Lung (tissue), 12 donors: ENCODE results near the gene RASSF7. TPM values are rescaled to one million over a fixed set of nuclear protein-coding genes. Genes with fewer than 3 reads are reported as not detected.

Experiments
- ATAC-seq: fragments of 200-7000 bp; cut with Tn5 transposase; one replicate; pipeline ENCODE4 v1.9.1; 2020; ENCODE audit warnings: moderate number of reproducible peaks; ENCODE audit not compliant: insufficient read depth, low FRiP score
- DNase-seq, 3 donors: peaks; one replicate each; pipeline ENCODE4 v3.0.0-alpha.2; 2013 to 2017
- H3K27ac ChIP-seq, 2 donors: one replicate each; pipeline ENCODE4 v1.5.1; 2013; ENCODE audit warnings: mild to moderate bottlenecking in 2 of 2, moderate library complexity in 2 of 2, control low read depth in 1 of 2, inconsistent platforms in 1 of 2, low read depth in 1 of 2, low read length in 1 of 2
- H3K27me3 ChIP-seq, 3 donors: one replicate each; pipeline ENCODE4 v1.5.1; 2013; ENCODE audit warnings: low read length in 2 of 3; ENCODE audit not compliant: control insufficient read depth in 3 of 3, insufficient read depth in 3 of 3
- H3K36me3 ChIP-seq, 4 donors: one replicate each; pipeline ENCODE4 v1.5.1; 2013; ENCODE audit warnings: low read length in 4 of 4, mild to moderate bottlenecking in 1 of 4, moderate library complexity in 1 of 4; ENCODE audit not compliant: control insufficient read depth in 4 of 4, insufficient read depth in 4 of 4
- H3K4me1 ChIP-seq, 5 donors: one replicate each; pipeline ENCODE4 v1.5.1; 2013; ENCODE audit warnings: low read length in 5 of 5, mild to moderate bottlenecking in 2 of 5, moderate library complexity in 1 of 5; ENCODE audit not compliant: control insufficient read depth in 5 of 5, insufficient read depth in 5 of 5
- H3K4me3 ChIP-seq: one replicate; pipeline ENCODE4 v1.5.1; 2013; ENCODE audit warnings: mild to moderate bottlenecking, control low read depth, moderate library complexity
- H3K9ac ChIP-seq, 2 donors: one replicate each; pipeline ENCODE4 v1.5.1; 2013; ENCODE audit warnings: low read length in 2 of 2, control low read depth in 1 of 2; ENCODE audit not compliant: insufficient read depth in 1 of 2
- H3K9me3 ChIP-seq, 4 donors: one replicate each; pipeline ENCODE4 v1.5.1; 2013; ENCODE audit warnings: low read length in 3 of 4, mild to moderate bottlenecking in 1 of 4, moderate library complexity in 1 of 4; ENCODE audit not compliant: control insufficient read depth in 4 of 4, insufficient read depth in 3 of 4
- WGBS, 2 donors: extraction: QIAGEN DNeasy Blood & Tissue Kit; methylation state at CpG; one replicate each; pipeline ENCODE4 v1.1.7; 2013; 5-methylcytosine and 5-hydroxymethylcytosine counted together
- polyA plus RNA-seq, 2 donors: library from polyadenylated mRNA; stranded (reverse); fragments of 200-250 nt; gene quantifications; one replicate each; pipeline ENCODE4 v1.2.1, GENCODE V29; 2013
- total RNA-seq, 2 donors: library from RNA; depleted of rRNA in 1 of 2; stranded (reverse); fragments of >200 nt in 1 of 2; gene quantifications; one replicate each; pipeline ENCODE4 v1.2.1, GENCODE V29; 2014 to 2021
- TF ChIP-seq, protein P1 (sequence below): IDR thresholded peaks from 2 replicates; pipeline ENCODE4 v1.5.1; 2012; ENCODE audit warnings: mild to moderate bottlenecking; ENCODE audit errors: control extremely low read depth, extremely low read depth
- donor health status: control.
- donor health status: control.
- donor health status: Bipolar disorder and iron deficiency.
- donor health status: healthy.
- donor health status: DM: yes; HTN: yes; CAD: no.

RASSF7 gene
- total and polyA plus RNA-seq, 4 donors = 47.9 to 153 (median 66.4) TPM

DNA sequence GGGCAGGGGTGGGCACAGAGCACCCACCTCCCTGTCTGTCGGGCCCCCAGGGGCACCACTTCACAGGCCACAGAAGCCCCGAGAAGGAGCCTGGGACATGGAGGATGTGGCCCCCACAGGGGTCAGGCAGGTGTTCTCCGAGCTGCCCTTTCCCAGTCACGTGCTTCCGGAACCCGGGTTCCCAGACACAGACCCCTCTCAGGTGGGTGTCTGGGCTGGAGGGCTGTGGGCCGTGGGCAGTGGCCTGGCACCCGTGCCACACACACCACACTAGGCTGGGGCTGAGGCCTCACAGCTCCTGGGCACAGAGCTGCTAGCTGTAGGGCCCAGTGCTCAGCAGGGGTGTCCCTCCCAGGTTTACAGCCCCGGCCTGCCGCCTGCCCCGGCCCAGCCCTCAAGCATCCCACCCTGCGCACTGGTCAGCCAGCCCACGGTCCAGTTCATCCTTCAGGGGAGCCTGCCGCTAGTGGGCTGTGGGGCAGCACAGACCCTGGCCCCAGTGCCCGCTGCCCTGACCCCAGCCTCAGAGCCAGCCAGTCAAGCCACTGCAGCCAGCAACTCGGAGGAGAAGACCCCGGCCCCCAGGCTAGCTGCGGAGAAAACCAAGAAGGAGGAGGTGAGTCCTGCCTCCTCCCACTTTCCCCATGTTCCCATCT lies 49.5 kb downstream of the RASSF7 start:
- TF ChIP-seq, protein P1, sequence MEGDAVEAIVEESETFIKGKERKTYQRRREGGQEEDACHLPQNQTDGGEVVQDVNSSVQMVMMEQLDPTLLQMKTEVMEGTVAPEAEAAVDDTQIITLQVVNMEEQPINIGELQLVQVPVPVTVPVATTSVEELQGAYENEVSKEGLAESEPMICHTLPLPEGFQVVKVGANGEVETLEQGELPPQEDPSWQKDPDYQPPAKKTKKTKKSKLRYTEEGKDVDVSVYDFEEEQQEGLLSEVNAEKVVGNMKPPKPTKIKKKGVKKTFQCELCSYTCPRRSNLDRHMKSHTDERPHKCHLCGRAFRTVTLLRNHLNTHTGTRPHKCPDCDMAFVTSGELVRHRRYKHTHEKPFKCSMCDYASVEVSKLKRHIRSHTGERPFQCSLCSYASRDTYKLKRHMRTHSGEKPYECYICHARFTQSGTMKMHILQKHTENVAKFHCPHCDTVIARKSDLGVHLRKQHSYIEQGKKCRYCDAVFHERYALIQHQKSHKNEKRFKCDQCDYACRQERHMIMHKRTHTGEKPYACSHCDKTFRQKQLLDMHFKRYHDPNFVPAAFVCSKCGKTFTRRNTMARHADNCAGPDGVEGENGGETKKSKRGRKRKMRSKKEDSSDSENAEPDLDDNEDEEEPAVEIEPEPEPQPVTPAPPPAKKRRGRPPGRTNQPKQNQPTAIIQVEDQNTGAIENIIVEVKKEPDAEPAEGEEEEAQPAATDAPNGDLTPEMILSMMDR = no peak

DNA sequence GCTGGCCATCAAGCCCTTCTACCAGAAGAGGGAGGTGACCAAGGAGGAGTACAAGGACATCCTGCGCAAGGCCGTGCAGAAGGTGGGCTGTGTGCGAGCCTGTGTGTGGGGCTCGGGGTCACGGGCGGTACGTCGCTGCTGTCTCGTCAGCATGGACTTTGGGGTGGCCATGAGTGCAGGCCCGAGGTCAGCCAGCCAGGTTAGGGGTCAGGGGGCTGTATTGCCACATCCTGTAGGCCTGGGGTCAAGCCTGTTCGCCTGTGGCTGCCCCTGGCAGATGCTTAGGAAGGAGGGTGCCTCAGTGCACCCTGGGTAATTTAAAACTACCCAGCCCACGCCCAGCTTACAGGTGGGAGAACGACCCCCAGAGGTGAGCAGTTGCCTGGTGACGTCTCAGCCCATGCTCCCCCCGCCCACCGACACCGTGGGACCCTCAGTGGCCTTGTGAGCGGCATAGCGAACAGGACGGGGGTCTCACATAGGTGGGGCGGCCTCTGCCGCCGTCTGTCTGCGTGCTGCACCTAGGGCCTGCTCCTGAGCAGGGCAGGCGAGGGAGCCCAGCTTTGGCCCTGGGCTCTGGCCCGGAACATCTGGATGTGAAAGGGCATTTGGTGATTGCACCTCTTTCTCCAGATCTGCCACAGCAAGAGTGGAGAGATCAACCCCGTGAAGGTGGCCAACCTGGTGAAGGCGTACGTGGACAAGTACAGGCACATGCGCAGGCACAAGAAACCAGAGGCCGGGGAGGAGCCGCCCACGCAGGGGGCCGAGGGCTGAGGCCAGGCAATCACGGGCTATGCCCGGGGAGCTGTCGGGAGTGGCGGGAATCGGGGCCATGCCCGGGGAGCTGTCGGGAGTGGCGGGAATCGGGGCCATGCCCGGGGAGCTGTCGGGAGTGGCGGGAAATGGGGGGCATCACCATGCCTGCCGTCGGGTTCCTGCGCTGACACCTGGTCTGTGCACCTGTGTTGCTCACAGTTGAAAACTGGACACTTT lies 50.5 kb downstream of the RASSF7 start:
- no peak for DNase-seq
- TF ChIP-seq, protein P1 = no peak
- ATAC-seq = no peak
- no peaks in the 10 kb centered on the region for H3K27me3 ChIP-seq
- H3K4me1 ChIP-seq = peaks cover 0 to 14% (median 9%) of the 10 kb centered on the region in 5 donors
- 92% methylated on average over 40 to 49 of the region's 49 CpGs for WGBS, 2 donors
- peaks cover 10 to 80% (median 30%) of the 10 kb centered on the region in 4 donors for H3K36me3 ChIP-seq
- no peaks in the 10 kb centered on the region for H3K9me3 ChIP-seq
- H3K9ac ChIP-seq = no peak overlapping the region
- no peak overlapping the region for H3K4me3 ChIP-seq
- H3K27ac ChIP-seq = no peak overlapping the region

More for the DNA sequence above, 49.5 kb downstream of the RASSF7 start:
- H3K27ac ChIP-seq = no peak overlapping the region
- 96 to 97% methylated on average over 18 of the region's 18 CpGs for WGBS, 2 donors
- peaks cover 10 to 91% (median 33%) of the 10 kb centered on the region in 4 donors for H3K36me3 ChIP-seq
- H3K4me1 ChIP-seq = peaks cover 0 to 14% (median 7%) of the 10 kb centered on the region in 5 donors
- no peak overlapping the region for H3K9ac ChIP-seq
- H3K27me3 ChIP-seq = no peaks in the 10 kb centered on the region
- no peak for ATAC-seq
- H3K9me3 ChIP-seq = no peaks in the 10 kb centered on the region
- DNase-seq = no peak
- H3K4me3 ChIP-seq = no peak overlapping the region

DNA sequence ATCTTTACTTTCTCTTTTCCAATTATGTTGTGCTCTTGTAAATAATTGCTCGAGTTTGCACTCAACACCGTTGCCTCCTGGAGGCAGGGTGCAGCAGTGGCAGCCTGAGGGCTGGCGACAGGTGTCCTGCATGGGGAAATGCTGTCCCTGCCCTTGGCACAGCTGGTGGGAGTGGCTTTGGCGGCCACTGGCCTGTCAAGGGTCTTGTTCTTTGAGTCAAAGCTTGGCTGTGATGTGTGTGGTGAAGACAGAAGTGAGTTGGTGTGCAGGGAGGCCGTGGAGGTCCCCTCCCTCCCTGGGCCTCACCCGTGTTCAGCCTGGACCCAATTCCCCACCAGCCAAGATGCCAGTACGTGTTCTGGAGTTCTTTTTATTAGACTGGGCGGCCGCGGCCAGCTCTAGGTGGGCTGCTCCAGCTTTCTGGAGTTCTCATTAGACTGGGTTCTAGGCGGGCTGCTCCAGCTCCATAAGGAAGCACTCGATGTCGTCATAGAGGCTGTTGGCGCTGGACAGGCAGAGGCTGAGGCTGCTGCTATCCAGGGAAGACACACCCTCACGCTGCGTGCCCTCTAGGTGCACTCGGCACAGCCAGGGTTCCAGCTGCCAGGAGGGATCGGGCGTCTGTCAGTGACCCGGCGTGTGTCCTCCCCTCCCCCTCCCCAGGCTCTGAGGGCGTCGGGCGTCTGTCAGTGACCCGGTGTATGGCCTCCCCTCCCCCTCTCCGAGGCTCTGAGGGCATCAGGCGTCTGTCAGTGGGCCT lies 51.6 kb downstream of the RASSF7 start:
- Histone ChIP-seq H3K9ac (no peak overlapping the region), H3K36me3 (peaks cover 8 to 70% (median 24%) of the 10 kb centered on the region in 4 donors), H3K4me1 (peaks cover 0 to 14% (median 9%) of the 10 kb centered on the region in 5 donors), H3K27me3 (no peaks in the 10 kb centered on the region), H3K9me3 (no peaks in the 10 kb centered on the region), H3K27ac (peak overlapping the region in 1 of 2 donors; percentile 55), H3K4me3 (no peak overlapping the region)
- no peak for ATAC-seq
- DNase-seq = no peak
- WGBS, 2 donors = 76 to 77% methylated on average over 25 to 27 of the region's 27 CpGs
- TF ChIP-seq, protein P1 = no peak
